ENCODE results near the gene TNNT1.
A peak's percentile ranks its signal among the peaks of the same experiment; 100 is the strongest.
"Not testable (repeated sequence)": the region's sequence is repeated elsewhere in the genome, so short reads cannot be mapped to it uniquely, and the experiment has no call there.

TNNT1 gene

GRCh38 chr19:55157064-55157908 is 8.3 kb upstream of the TNNT1 start, which contains the start of gene TNNI3:
Gene TNNI3 (minus strand): TSS chr19:55157732. CDS start chr19:55157589, 143 bp downstream.
- H3K9me3 ChIP-seq (ENCODE audit: control insufficient read depth, low read length) = no peaks in the 10 kb centered on the region
- H3K27me3 ChIP-seq (ENCODE audit: control insufficient read depth, insufficient read depth, low read length, poor library complexity, severe bottlenecking) = peaks cover 13% of the 10 kb centered on the region
- 83 to 86% methylated on average over 39 of the region's 39 CpGs for WGBS, 2 experiments
- peak within 1 kb of the TSS; percentile 44 for H3K4me3 ChIP-seq (ENCODE audit: insufficient read depth, low read depth, low read length)
- H3K4me1 ChIP-seq (ENCODE audit: control insufficient read depth, insufficient read depth, low read length) = peaks cover 17% of the 10 kb centered on the region
- no peak within 1 kb of the TSS for H3K27ac ChIP-seq (ENCODE audit: insufficient read depth, low read depth, low read length, poor library complexity, severe bottlenecking)
- no peaks in the 10 kb centered on the region for H3K36me3 ChIP-seq (ENCODE audit: control insufficient read depth, insufficient read depth, low read length)

GRCh38 chr19:55156202-55157063 is 7.4 kb upstream of the TNNT1 start:
- WGBS, 2 experiments = 34% methylated on average over 52 of the region's 52 CpGs
- peak overlapping the region; percentile 48 for H3K27ac ChIP-seq (ENCODE audit: insufficient read depth, low read depth, low read length, poor library complexity, severe bottlenecking)
- peaks cover 17% of the 10 kb centered on the region for H3K4me1 ChIP-seq (ENCODE audit: control insufficient read depth, insufficient read depth, low read length)
- H3K9me3 ChIP-seq (ENCODE audit: control insufficient read depth, low read length) = no peaks in the 10 kb centered on the region
- peak overlapping the region; percentile 44 for H3K4me3 ChIP-seq (ENCODE audit: insufficient read depth, low read depth, low read length)
- no peaks in the 10 kb centered on the region for H3K36me3 ChIP-seq (ENCODE audit: control insufficient read depth, insufficient read depth, low read length)
- H3K27me3 ChIP-seq (ENCODE audit: control insufficient read depth, insufficient read depth, low read length, poor library complexity, severe bottlenecking) = peaks cover 6% of the 10 kb centered on the region

DNA sequence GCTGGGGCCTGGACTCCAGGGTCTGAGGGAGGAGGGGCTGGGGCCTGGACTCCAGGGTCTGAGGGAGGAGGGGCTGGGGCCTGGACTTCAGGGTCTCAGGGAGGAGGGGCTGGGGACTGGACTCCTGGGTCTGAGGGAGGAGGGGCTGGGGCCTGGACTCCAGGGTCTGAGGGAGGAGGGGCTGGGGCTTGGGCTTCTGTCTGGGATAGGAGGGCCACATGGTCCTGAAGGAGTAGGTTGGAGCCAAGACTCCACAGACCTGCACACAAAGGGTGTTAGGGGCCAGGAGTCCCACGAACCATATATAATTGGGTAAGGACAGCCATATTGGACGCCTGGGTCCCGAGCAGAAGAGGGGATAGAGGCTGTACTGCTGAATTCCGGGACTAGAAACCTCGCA is 6.8 kb upstream of the TNNT1 start:
- not testable (repeated sequence) for H3K9me3 ChIP-seq (ENCODE audit: control insufficient read depth, low read length); H3K27me3 ChIP-seq (ENCODE audit: control insufficient read depth, insufficient read depth, low read length, poor library complexity, severe bottlenecking); H3K36me3 ChIP-seq (ENCODE audit: control insufficient read depth, insufficient read depth, low read length)
- H3K27ac ChIP-seq (ENCODE audit: insufficient read depth, low read depth, low read length, poor library complexity, severe bottlenecking) = peak overlapping the region; percentile 48
- 46 to 52% methylated on average over 5 of the region's 5 CpGs for WGBS, 2 experiments
- H3K4me1 ChIP-seq (ENCODE audit: control insufficient read depth, insufficient read depth, low read length) = peaks cover 17% of the 10 kb centered on the region
- peak overlapping the region; percentile 44 for H3K4me3 ChIP-seq (ENCODE audit: insufficient read depth, low read depth, low read length)

- no peaks in the 10 kb centered on the region for H3K27me3 ChIP-seq (ENCODE audit: control insufficient read depth, insufficient read depth, low read length, poor library complexity, severe bottlenecking)
- no peak overlapping the region for H3K27ac ChIP-seq (ENCODE audit: insufficient read depth, low read depth, low read length, poor library complexity, severe bottlenecking)
- WGBS, 2 experiments = 91 to 92% methylated on average over 11 to 12 of the region's 12 CpGs
- H3K4me1 ChIP-seq (ENCODE audit: control insufficient read depth, insufficient read depth, low read length) = peaks cover 7% of the 10 kb centered on the region
- no peaks in the 10 kb centered on the region for H3K9me3 ChIP-seq (ENCODE audit: control insufficient read depth, low read length)
- no peaks in the 10 kb centered on the region for H3K36me3 ChIP-seq (ENCODE audit: control insufficient read depth, insufficient read depth, low read length)
- H3K4me3 ChIP-seq (ENCODE audit: insufficient read depth, low read depth, low read length) = no peak overlapping the region
These were observed 4.8 kb upstream of the TNNT1 start for GRCh38 chr19:55153652-55154264.

- Histone ChIP-seq H3K36me3 (ENCODE audit: control insufficient read depth, insufficient read depth, low read length) (no peaks in the 10 kb centered on the region), H3K27me3 (ENCODE audit: control insufficient read depth, insufficient read depth, low read length, poor library complexity, severe bottlenecking) (no peaks in the 10 kb centered on the region), H3K27ac (ENCODE audit: insufficient read depth, low read depth, low read length, poor library complexity, severe bottlenecking) (no peak overlapping the region), H3K9me3 (ENCODE audit: control insufficient read depth, low read length) (no peaks in the 10 kb centered on the region), H3K4me3 (ENCODE audit: insufficient read depth, low read depth, low read length) (no peak overlapping the region), H3K4me1 (ENCODE audit: control insufficient read depth, insufficient read depth, low read length) (peaks cover 14% of the 10 kb centered on the region)
These were observed 3.0 kb upstream of the TNNT1 start for GRCh38 chr19:55152017-55152416.

DNA sequence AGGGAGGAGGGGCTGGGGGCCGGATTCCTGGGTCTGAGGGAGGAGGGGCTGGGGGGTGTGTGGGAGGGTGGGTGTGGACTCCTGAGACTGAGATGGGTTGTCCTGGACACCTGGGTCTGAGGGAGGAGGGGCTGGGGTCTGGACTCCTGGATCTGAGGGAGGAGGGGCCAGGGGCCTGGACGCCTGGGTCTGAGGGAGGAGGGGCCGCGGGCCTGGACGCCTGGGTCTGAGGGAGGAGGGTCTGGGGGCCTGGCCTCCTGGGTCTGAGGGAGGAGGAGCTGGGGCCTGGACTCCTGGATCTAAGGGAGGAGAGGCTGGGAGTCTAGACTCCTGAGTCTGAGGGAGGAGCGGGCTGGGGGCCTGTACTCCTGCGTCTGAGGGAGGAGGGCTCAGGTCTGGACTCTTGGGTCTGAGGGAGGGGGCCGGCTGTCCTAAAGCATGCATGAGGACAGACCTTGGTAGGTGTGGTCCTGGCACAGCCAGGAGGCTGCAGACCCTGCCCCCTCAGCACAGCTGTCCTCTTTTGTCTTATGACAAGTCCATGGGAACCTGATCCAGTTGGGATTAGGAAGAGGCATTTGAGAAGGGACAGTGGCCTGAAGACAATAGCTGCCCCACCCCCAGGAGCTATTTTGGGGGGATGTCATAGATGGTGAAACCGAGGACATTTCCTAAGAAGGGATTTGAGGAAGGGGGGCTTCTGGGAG is 1.3 kb downstream of the TNNT1 start:
- Histone ChIP-seq H3K27me3 (ENCODE audit: control insufficient read depth, insufficient read depth, low read length, poor library complexity, severe bottlenecking) (no peaks in the 10 kb centered on the region), H3K9me3 (ENCODE audit: control insufficient read depth, low read length) (no peaks in the 10 kb centered on the region), H3K36me3 (ENCODE audit: control insufficient read depth, insufficient read depth, low read length) (peaks cover 3% of the 10 kb centered on the region), H3K27ac (ENCODE audit: insufficient read depth, low read depth, low read length, poor library complexity, severe bottlenecking) (no peak overlapping the region), H3K4me3 (ENCODE audit: insufficient read depth, low read depth, low read length) (no peak overlapping the region), H3K4me1 (ENCODE audit: control insufficient read depth, insufficient read depth, low read length) (peaks cover 14% of the 10 kb centered on the region)
- WGBS, 2 experiments = 3% methylated on average over 8 to 9 of the region's 9 CpGs

DNA sequence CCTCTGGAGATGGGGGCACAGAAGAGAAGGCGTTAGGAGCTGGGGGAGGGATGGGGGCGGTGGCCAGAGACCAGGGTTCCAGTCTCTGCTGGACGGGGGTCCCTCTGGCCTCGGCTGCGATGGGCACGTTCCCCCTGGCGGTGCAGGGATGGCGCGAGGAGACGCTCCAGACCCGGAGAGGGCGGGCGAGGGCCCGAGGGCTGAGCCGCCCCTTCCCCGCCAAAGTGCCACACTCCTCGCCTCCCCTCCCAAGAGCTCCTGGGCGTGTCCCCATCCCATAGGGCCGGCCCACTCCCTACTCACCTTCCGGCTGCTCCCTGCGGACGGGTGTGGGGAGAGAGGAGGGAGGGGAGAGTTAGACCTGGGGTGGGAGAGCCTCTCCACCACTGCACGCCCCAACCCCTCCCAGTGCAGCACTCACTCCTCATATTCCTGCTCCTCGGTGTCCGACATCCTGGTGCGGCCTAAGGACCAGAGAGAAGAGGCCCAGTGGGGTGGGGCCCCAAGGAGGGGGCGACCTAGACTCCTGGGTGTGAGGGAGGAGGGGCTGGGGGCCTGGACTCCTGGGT is 2.2 kb downstream of the TNNT1 start:
- 1% methylated on average over 22 of the region's 27 CpGs for WGBS, 2 experiments
- H3K27me3 ChIP-seq (ENCODE audit: control insufficient read depth, insufficient read depth, low read length, poor library complexity, severe bottlenecking) = no peaks in the 10 kb centered on the region
- H3K27ac ChIP-seq (ENCODE audit: insufficient read depth, low read depth, low read length, poor library complexity, severe bottlenecking) = peak overlapping the region; percentile 59
- H3K9me3 ChIP-seq (ENCODE audit: control insufficient read depth, low read length) = no peaks in the 10 kb centered on the region
- peaks cover 14% of the 10 kb centered on the region for H3K4me1 ChIP-seq (ENCODE audit: control insufficient read depth, insufficient read depth, low read length)
- H3K4me3 ChIP-seq (ENCODE audit: insufficient read depth, low read depth, low read length) = peak overlapping the region; percentile 51
- peaks cover 3% of the 10 kb centered on the region for H3K36me3 ChIP-seq (ENCODE audit: control insufficient read depth, insufficient read depth, low read length)

DNA sequence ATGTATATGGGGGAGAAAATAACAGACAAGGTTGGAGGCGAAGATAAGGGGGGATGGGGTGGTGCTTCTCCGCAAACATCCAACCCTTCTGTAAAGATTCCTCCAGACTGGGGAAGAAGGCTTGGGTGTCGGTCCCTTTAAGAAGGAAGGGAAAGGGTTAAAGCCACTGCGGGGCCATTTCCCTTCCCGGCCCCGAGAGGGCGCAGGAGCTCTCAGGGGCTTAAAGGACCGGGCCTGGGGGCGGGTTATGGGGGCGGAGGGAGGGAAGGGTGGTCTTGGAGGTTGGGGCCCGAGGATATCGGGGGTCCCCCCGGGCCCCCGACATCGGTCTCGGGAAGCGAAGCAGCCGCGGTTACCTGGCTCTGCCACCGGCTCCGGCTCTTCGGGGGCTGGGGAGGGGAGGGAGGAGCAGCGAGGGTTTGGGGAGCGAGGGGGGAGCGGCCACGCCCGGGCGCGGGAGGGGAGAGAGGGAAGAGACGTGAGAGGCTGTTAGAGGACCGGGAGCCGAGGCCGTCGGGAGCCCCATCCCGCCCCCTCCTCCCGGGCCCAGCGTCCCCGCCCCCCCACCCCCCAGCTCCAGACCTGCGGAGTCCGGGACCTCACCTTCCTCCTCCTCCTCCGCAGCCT is 2.8 kb downstream of the TNNT1 start:
- H3K27me3 ChIP-seq (ENCODE audit: control insufficient read depth, insufficient read depth, low read length, poor library complexity, severe bottlenecking) = no peaks in the 10 kb centered on the region
- 2% methylated on average over 31 to 38 of the region's 41 CpGs for WGBS, 2 experiments
- no peak overlapping the region for H3K27ac ChIP-seq (ENCODE audit: insufficient read depth, low read depth, low read length, poor library complexity, severe bottlenecking)
- no peaks in the 10 kb centered on the region for H3K9me3 ChIP-seq (ENCODE audit: control insufficient read depth, low read length)
- H3K36me3 ChIP-seq (ENCODE audit: control insufficient read depth, insufficient read depth, low read length) = peaks cover 3% of the 10 kb centered on the region
- H3K4me3 ChIP-seq (ENCODE audit: insufficient read depth, low read depth, low read length) = peak overlapping the region; percentile 51
- H3K4me1 ChIP-seq (ENCODE audit: control insufficient read depth, insufficient read depth, low read length) = peaks cover 14% of the 10 kb centered on the region

GRCh38 chr19:55145232-55145631 is 3.8 kb downstream of the TNNT1 start:
- Histone ChIP-seq H3K4me1 (ENCODE audit: control insufficient read depth, insufficient read depth, low read length) (peaks cover 14% of the 10 kb centered on the region), H3K4me3 (ENCODE audit: insufficient read depth, low read depth, low read length) (no peak overlapping the region), H3K27ac (ENCODE audit: insufficient read depth, low read depth, low read length, poor library complexity, severe bottlenecking) (no peak overlapping the region), H3K27me3 (ENCODE audit: control insufficient read depth, insufficient read depth, low read length, poor library complexity, severe bottlenecking) (no peaks in the 10 kb centered on the region), H3K36me3 (ENCODE audit: control insufficient read depth, insufficient read depth, low read length) (peaks cover 3% of the 10 kb centered on the region), H3K9me3 (ENCODE audit: control insufficient read depth, low read length) (no peaks in the 10 kb centered on the region)
- 45 to 60% methylated on average over 3 of the region's 3 CpGs for WGBS, 2 experiments

Measured in ectodermal cell (in vitro differentiated cells).